ENCODE data around the gene HLA-DPB1. TPM values are rescaled to one million over a fixed set of nuclear protein-coding genes. Genes with fewer than 3 reads are reported as not detected.
"Not testable (repeated sequence)": the region's sequence is repeated elsewhere in the genome, so short reads cannot be mapped to it uniquely, and the experiment has no call there.

HLA-DPB1 gene
- total and polyA plus RNA-seq, 8 donors: 15.2 to 326 (median 26.8) TPM

DNA sequence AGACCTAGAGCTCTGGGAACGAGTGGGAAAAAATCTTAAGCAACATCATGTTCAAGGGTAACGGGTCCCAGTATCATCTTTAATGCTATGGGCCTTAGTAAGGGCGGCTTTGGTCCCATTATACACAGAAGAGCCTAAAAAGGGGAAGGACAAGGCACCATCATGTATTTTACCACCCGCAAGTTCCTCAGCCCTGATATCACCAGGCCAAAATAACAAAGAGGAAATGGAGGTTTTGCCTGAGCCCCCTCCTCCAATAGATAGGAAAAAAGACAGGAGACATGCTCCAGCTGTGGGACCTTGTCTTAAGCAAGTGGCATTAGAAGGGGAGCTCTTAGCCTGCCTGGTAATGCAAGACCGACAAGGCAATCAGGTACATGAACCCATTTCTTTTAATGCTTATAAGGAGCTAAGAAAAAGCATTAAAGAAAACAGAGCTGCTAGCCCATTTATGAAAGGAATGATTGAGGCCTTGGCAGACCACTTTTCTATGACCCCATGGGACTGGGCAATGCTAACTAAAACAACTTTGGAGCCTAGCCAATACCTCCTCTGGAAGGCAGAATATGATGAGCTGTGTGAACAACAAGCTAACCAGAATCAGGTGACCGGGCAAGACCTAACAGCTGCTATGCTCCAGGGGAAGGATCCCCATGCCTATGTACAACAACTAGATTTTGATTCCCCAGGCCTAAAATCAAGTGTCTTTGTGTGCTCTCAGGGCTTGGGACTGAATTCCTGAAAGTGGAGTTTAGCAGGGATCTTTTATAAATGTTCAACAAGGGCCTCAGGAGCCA, 25.6 kb upstream of the HLA-DPB1 start:
- no peaks in the 10 kb centered on the region for H3K9me3 ChIP-seq
- no peak for TF ChIP-seq CTCF (IDR thresholded peaks at IDR 0.05)
- H3K36me3 ChIP-seq: no peaks in the 10 kb centered on the region
- ATAC-seq (no peak), DNase-seq (no peak)
- H3K4me1 ChIP-seq: no peaks in the 10 kb centered on the region
- no peak overlapping the region for H3K4me3 ChIP-seq
- H3K27ac ChIP-seq: no peak overlapping the region
- intact Hi-C loops (cut with DNase I): no loop called here
- no peaks in the 10 kb centered on the region for H3K27me3 ChIP-seq

GRCh38 chr6:33052627-33053026, 23.2 kb upstream of the HLA-DPB1 start:
- no peaks in the 10 kb centered on the region for H3K27me3 ChIP-seq
- H3K36me3 ChIP-seq: no peaks in the 10 kb centered on the region
- no peak for TF ChIP-seq CTCF (IDR thresholded peaks at IDR 0.05)
- H3K4me1 ChIP-seq: peaks cover 0 to 5% of the 10 kb centered on the region in 2 donors
- H3K27ac ChIP-seq: no peak overlapping the region
- DNase-seq: no peak
- H3K4me3 ChIP-seq: no peak overlapping the region
- intact Hi-C loops (cut with DNase I): no loop called here
- no peak for ATAC-seq
- no peaks in the 10 kb centered on the region for H3K9me3 ChIP-seq

DNA sequence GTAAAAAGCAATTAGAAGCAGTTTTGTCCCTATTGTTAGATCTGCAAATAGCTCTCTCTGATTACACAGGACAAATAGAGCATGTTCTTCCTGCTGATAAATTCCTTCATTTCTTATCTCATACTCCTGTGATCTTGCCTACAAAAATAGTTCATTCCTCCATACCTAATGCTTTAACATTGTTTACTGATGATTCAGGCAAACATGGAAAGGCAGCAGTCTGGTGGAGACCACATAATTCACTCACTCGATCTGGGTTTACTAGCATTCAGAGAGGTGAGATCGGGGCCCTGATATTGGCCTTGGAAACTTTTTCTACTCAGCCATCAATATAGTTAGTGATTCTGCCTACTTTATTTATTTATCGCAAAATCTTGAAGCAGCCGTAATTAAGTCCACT, 22.6 kb upstream of the HLA-DPB1 start:
- H3K27ac ChIP-seq: no peak overlapping the region
- intact Hi-C loops (cut with DNase I): no loop called here
- no peak for ATAC-seq
- peaks cover 0 to 7% of the 10 kb centered on the region in 2 donors for H3K4me1 ChIP-seq
- H3K36me3 ChIP-seq: no peaks in the 10 kb centered on the region
- DNase-seq: no peak
- H3K9me3 ChIP-seq: no peaks in the 10 kb centered on the region
- no peak for TF ChIP-seq CTCF (IDR thresholded peaks at IDR 0.05)
- no peaks in the 10 kb centered on the region for H3K27me3 ChIP-seq
- H3K4me3 ChIP-seq: no peak overlapping the region

GRCh38 chr6:33057222-33058150, 18.3 kb upstream of the HLA-DPB1 start:
- TF ChIP-seq CTCF (IDR thresholded peaks at IDR 0.05): no peak
- Histone ChIP-seq H3K36me3 (no peaks in the 10 kb centered on the region), H3K4me3 (no peak overlapping the region), H3K27ac (no peak overlapping the region), H3K9me3 (no peaks in the 10 kb centered on the region), H3K27me3 (no peaks in the 10 kb centered on the region), H3K4me1 (peaks cover 0 to 7% of the 10 kb centered on the region in 2 donors)
- DNase-seq (no peak), ATAC-seq (peak; percentile 57)
- intact Hi-C loops (cut with DNase I): no loop called here

DNA sequence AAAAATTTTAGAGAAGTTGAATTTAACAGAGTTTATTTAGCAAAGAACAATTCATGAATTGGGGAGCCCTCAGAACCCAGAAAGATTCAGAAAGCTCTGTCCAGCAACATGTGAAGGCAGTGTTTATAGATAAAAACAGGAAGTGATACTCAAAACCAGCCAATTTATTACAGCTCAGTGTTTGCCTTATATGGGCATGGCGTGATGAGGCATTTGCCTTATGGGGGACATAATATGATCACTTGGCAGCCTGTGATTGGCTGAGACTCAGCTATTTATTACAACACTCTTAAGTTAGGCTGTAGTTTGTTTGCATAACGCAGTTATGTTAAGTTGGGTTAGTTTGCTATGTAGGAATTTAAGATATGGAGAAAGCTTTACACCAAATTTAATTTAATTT, 13.8 kb upstream of the HLA-DPB1 start:
- Histone ChIP-seq H3K36me3 (peaks cover 0 to 26% of the 10 kb centered on the region in 2 donors), H3K27me3 (no peaks in the 10 kb centered on the region), H3K9me3 (no peaks in the 10 kb centered on the region), H3K4me1 (peaks cover 0 to 7% of the 10 kb centered on the region in 2 donors), H3K4me3 (no peak overlapping the region), H3K27ac (no peak overlapping the region)
- intact Hi-C loops (cut with DNase I): no loop called here
- ATAC-seq (peak; percentile 33), DNase-seq (no peak)
- no peak for TF ChIP-seq CTCF (IDR thresholded peaks at IDR 0.05)

DNA sequence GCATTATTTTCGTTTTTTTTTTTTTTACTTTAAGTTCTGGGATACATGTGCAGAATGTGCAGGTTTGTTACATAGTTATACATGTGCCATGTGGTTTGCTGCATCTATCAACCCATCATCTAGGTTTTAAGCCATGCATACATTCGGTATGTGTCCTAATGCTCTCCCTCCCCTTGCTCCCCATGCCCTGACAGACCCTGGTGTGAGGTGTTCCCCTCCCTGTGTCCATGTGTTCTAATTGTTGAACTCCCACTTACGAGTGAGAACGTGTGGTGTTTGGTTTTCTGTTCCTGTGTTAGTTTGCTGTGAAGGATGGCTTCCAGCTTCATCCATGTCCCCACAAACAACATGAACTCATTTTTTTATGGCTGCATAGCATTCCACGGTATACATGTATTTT, 12.4 kb upstream of the HLA-DPB1 start:
- H3K4me3 ChIP-seq; H3K4me1 ChIP-seq; H3K27me3 ChIP-seq; intact Hi-C loops (cut with DNase I); H3K9me3 ChIP-seq; DNase-seq; ATAC-seq; H3K27ac ChIP-seq: not testable (repeated sequence)
- peaks cover 0 to 40% of the 10 kb centered on the region in 2 donors for H3K36me3 ChIP-seq

Data from left lung (tissue), 10 donors.